HS-27A (cell line): ENCODE measurements around the gene MC1R.

Experiments
- DNase-seq: peaks from one replicate; pipeline ENCODE4 v3.0.0-alpha.2; 2012; ENCODE audit warnings: low read depth, missing footprints

The MC1R gene

GRCh38 chr16:89895482-89896250, 23.0 kb upstream of the MC1R start:
- no peak for DNase-seq

GRCh38 chr16:89897204-89897603, 21.5 kb upstream of the MC1R start:
- DNase-seq = no peak

- DNase-seq = no peak
Measured at GRCh38 chr16:89898201-89898967, 20.3 kb upstream of the MC1R start.

GRCh38 chr16:89899879-89900481, 18.7 kb upstream of the MC1R start:
- DNase-seq = no peak

GRCh38 chr16:89900885-89901284, 17.8 kb upstream of the MC1R start:
- DNase-seq = no peak

GRCh38 chr16:89902980-89903379, 15.7 kb upstream of the MC1R start:
- DNase-seq = no peak

- DNase-seq = no peak
Measured at GRCh38 chr16:89903908-89904515, 14.7 kb upstream of the MC1R start.

- DNase-seq = no peak
Measured at GRCh38 chr16:89904606-89905510, 13.8 kb upstream of the MC1R start.

- no peak for DNase-seq
Measured at GRCh38 chr16:89905511-89906139, 13.0 kb upstream of the MC1R start.

- DNase-seq = no peak
Measured at GRCh38 chr16:89906140-89907025, 12.3 kb upstream of the MC1R start.

- no peak for DNase-seq
Measured at GRCh38 chr16:89907055-89907814, 11.4 kb upstream of the MC1R start.

- DNase-seq = no peak
Measured at GRCh38 chr16:89908236-89908635, 10.4 kb upstream of the MC1R start.

- DNase-seq = no peak
Measured at GRCh38 chr16:89909777-89910716, 8.6 kb upstream of the MC1R start.

- DNase-seq = no peak
Measured at GRCh38 chr16:89910717-89911354, 7.8 kb upstream of the MC1R start.

- no peak for DNase-seq
Measured at GRCh38 chr16:89911375-89911774, 7.3 kb upstream of the MC1R start.

GRCh38 chr16:89912143-89912542, 6.5 kb upstream of the MC1R start:
- DNase-seq = no peak

- DNase-seq = no peak
Measured at GRCh38 chr16:89912627-89913026, 6.0 kb upstream of the MC1R start.
